GM21515 (cell line): ENCODE data around the gene LSAMP.
"Not testable (repeated sequence)": the region's sequence is repeated elsewhere in the genome, so short reads cannot be mapped to it uniquely, and the experiment has no call there.

Experiments
- ATAC-seq: cut with Tn5 transposase; IDR thresholded peaks from one replicate; pipeline ENCODE4 v1.9.1; 2021; ENCODE audit not compliant: unreplicated experiment

The LSAMP gene

GRCh38 chr3:115784739-115785536 lies 660.3 kb downstream of the LSAMP start:
- peak; percentile 1 for ATAC-seq

DNA sequence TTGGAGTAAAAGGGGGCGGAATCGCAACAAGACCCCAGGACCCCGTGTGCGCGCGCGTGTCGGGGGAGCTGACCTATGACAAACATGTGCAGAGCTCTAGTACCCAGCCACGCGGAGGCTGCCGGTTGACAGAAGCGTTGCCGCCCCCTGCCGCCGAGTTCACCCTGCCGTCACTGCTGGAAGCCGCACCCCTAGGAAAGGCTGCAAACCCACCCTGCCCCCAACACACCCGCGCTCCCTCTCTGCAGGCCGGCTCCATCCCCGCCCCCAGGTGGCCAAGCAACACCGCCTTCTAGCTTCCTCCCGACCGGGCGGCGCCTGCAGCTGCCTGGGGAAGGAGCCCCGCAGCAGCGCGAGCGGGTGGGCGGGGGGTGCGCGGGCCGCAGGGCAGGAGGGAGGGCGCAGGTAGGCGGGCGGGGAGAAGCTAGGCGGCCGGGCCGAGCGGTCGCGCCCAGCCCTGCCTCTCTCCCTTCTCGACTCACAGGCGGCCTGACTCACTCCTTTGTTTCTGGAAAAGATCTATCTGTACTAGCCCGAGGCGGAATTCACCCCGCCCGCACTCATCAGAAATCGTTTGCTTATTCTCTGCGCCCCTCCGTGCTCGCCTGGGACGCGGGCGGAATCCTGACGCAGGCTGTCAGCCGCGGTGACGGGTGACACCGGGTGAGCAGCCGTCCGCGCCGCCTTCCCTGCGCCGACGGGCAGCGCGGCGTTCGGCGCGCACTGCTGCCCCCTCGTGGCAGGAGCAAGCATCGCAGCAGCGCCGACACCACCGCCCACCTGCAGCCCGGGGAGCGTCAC lies 661.1 kb downstream of the LSAMP start:
- ATAC-seq: peak; percentile 91

DNA sequence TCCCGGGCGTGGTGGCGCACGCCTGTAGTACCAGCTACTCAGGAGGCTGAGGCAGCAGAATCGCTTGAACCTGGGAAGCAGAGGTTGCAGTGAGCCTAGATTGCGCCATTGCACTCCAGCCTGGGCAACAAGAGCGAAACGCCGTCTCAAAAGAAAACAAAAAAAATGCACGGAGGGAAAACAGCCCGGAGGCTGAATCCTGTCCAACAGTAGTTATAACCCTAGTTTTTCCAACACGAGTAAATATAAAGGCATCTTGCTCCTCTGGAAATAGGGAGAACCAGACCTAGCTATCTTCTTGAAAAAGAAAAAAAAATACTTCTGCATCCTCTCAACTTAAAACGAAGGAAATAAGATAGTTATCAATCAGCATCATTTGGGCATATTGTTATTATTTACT lies 661.9 kb downstream of the LSAMP start:
- not testable (repeated sequence) for ATAC-seq

GRCh38 chr3:115779011-115779410 lies 666.3 kb downstream of the LSAMP start:
- ATAC-seq: no peak

DNA sequence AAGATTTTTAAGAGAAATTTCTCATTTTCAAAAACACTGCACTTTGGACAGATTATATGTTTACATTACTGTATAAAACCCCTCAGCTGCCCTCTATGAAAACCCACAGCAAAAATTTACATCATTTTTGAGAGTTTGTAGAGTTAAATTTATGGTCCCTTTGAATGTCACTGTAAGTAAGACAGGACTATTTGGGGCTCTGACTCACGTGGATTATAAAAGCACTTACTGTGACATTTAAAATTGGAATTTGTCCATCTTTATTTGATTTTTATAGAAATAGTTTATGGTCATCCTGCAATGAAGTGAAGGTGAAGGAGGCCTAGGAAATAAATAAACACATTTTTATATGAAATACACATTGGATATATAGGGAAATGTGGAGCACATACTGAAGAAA lies 672.3 kb downstream of the LSAMP start:
- ATAC-seq: no peak

DNA sequence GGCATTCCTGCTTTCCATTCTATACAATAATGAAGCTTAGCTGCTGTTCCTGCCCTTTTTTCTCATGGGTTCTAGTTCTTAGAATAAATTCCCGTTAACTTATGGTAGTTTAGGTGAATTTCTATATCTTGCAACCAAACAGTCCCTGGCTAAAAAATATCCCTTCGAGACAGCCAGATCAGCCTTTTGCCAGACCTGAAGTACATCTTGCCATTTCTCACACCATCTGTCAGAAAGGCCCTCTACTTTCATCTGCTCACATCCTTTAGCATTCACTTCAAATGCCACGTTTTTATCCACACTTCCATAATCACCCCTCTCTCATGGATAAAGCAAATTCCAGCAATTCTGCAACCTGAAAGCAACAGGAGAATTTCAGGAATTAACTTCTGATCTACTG lies 676.6 kb downstream of the LSAMP start:
- ATAC-seq: no peak

GRCh38 chr3:115766587-115767482 lies 678.5 kb downstream of the LSAMP start:
- no peak for ATAC-seq

DNA sequence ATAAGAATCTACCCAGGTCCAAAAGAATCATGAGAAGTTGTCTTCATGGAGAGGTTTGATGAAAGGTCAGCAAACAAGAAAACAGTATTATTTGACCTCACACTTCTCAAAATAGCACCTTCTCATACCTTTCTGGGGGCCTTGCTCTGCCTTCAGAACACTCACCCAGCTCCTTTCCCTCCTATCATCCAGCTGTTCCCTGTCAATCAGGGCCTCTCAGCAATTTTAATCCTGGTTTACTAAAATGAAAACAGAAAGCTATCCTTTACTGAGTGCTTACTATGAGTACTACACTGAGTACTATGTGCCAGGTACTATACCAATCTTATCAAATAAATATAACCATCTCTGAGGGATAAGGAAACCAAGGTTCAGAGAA lies 683.4 kb downstream of the LSAMP start:
- no peak for ATAC-seq

- ATAC-seq: no peak
These were observed 684.6 kb downstream of the LSAMP start for GRCh38 chr3:115760716-115761115.

DNA sequence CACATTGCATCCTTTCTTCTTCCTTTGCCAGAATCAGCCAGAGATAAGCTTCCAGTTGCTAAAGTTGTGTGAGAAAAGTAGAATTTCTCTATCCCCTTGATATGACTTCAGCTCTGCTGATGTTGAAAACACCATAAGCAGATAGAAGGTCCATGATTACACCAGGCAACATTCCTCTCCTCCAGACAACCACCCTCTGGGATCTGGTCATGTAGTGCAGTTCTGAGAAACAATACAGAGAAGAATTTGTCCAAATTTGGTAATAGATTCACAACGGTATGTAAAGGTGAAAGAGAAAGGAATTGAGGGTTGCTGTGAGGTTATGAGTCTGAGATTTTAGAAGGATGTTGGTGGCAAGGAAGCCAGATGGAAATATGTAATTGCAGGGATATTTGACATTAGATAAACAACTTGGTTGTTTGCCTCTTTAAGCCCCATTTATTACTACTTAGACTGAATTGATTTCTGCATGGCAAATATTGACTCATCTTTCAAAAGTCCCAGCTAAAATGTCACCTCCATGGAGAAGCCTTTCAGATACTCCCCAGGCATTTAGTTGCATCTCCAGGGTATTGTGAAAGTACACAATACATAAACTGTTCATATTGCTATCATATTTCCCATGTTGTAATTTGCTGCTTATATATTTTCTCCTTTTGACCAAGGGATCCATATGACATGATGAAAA lies 687.1 kb downstream of the LSAMP start:
- ATAC-seq: no peak

DNA sequence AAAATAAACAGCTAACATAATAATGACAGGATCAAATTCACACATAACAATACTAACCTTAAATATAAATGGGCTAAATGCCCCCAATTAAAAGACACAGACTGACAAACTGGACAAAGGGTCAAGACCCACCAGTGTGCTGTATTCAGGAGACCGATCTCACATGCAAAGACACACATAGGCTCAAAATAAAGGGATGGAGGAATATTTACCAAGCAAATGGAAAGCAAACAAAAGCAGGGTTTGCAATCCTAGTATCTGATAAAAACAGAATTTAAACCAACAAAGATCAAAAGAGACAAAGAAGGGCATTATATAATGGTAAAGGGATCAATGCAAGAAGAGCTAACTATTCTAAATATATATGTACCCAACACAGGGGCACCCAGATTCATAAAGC lies 692.3 kb downstream of the LSAMP start:
- ATAC-seq: not testable (repeated sequence)
